ENCODE results near the gene FOXK1.

FOXK1 gene

GRCh38 chr7:4726566-4726965 is 44.5 kb downstream of the FOXK1 start:
- H3K4me1 ChIP-seq, result no peaks in the 10 kb centered on the region
- peaks cover 71% of the 10 kb centered on the region for H3K79me2 ChIP-seq
- no peak overlapping the region for H3K4me2 ChIP-seq (ENCODE audit: low read length)
- no peak for TF ChIP-seq CTCF (IDR thresholded peaks at IDR 0.05)
- H3K9ac ChIP-seq, result no peak overlapping the region
- no peaks in the 10 kb centered on the region for H3K9me3 ChIP-seq (ENCODE audit: control insufficient read depth, low read length)
- H3K4me3 ChIP-seq (ENCODE audit: low read depth, low read length), result no peak overlapping the region
- no peak overlapping the region for H2AFZ ChIP-seq
- H3K36me3 ChIP-seq (ENCODE audit: control insufficient read depth, insufficient read depth, low read length), result no peaks in the 10 kb centered on the region
- H3K27ac ChIP-seq, result no peak overlapping the region
- no peaks in the 10 kb centered on the region for H3K27me3 ChIP-seq (ENCODE audit: control insufficient read depth, insufficient read depth, low read length)

GRCh38 chr7:4727914-4728705 is 46.0 kb downstream of the FOXK1 start:
- no peak for TF ChIP-seq CTCF (IDR thresholded peaks at IDR 0.05)
- Histone ChIP-seq H3K36me3 (ENCODE audit: control insufficient read depth, insufficient read depth, low read length) (no peaks in the 10 kb centered on the region), H3K27me3 (ENCODE audit: control insufficient read depth, insufficient read depth, low read length) (no peaks in the 10 kb centered on the region), H3K4me3 (ENCODE audit: low read depth, low read length) (no peak overlapping the region), H3K4me1 (no peaks in the 10 kb centered on the region), H2AFZ (no peak overlapping the region), H3K27ac (no peak overlapping the region), H3K9me3 (ENCODE audit: control insufficient read depth, low read length) (no peaks in the 10 kb centered on the region), H3K79me2 (peaks cover 65% of the 10 kb centered on the region), H3K4me2 (ENCODE audit: low read length) (no peak overlapping the region), H3K9ac (no peak overlapping the region)

GRCh38 chr7:4729266-4729665 is 47.2 kb downstream of the FOXK1 start:
- Histone ChIP-seq H3K36me3 (ENCODE audit: control insufficient read depth, insufficient read depth, low read length) (no peaks in the 10 kb centered on the region), H3K27me3 (ENCODE audit: control insufficient read depth, insufficient read depth, low read length) (no peaks in the 10 kb centered on the region), H3K27ac (no peak overlapping the region)

DNA sequence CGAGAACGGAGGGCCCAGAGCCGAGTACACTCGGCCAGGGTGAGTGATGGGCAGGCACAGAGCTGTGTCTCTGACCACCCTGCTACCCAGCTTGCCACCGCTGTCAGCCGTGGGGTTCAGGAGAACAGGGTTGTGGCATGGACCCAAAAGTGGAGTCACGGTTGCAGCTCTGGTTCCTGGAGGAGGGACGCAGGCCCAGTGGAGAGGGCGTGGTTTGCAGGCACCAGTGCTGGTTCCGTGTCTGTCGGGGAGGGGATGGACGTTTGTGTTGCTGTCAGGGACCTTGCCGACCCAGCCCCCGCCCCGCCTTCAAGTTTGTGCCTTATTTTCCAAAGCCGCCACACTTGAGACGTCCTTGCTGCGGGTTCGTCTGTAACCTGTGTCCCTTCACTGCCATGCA is 48.2 kb downstream of the FOXK1 start:
- Histone ChIP-seq H3K27ac (no peak overlapping the region), H3K4me3 (ENCODE audit: low read depth, low read length) (no peak overlapping the region), H3K4me2 (ENCODE audit: low read length) (no peak overlapping the region), H3K79me2 (peaks cover 67% of the 10 kb centered on the region), H3K27me3 (ENCODE audit: control insufficient read depth, insufficient read depth, low read length) (no peaks in the 10 kb centered on the region), H3K9me3 (ENCODE audit: control insufficient read depth, low read length) (no peaks in the 10 kb centered on the region), H2AFZ (no peak overlapping the region), H3K4me1 (no peaks in the 10 kb centered on the region), H3K9ac (no peak overlapping the region), H3K36me3 (ENCODE audit: control insufficient read depth, insufficient read depth, low read length) (no peaks in the 10 kb centered on the region)
- TF ChIP-seq CTCF (IDR thresholded peaks at IDR 0.05), result no peak

More at GRCh38 chr7:4729266-4729665, 47.2 kb downstream of the FOXK1 start:
- peaks cover 66% of the 10 kb centered on the region for H3K79me2 ChIP-seq
- no peak overlapping the region for H2AFZ ChIP-seq
- no peak overlapping the region for H3K4me2 ChIP-seq (ENCODE audit: low read length)
- no peak overlapping the region for H3K9ac ChIP-seq
- H3K9me3 ChIP-seq (ENCODE audit: control insufficient read depth, low read length), result no peaks in the 10 kb centered on the region
- no peaks in the 10 kb centered on the region for H3K4me1 ChIP-seq
- no peak overlapping the region for H3K4me3 ChIP-seq (ENCODE audit: low read depth, low read length)
- no peak for TF ChIP-seq CTCF (IDR thresholded peaks at IDR 0.05)

DNA sequence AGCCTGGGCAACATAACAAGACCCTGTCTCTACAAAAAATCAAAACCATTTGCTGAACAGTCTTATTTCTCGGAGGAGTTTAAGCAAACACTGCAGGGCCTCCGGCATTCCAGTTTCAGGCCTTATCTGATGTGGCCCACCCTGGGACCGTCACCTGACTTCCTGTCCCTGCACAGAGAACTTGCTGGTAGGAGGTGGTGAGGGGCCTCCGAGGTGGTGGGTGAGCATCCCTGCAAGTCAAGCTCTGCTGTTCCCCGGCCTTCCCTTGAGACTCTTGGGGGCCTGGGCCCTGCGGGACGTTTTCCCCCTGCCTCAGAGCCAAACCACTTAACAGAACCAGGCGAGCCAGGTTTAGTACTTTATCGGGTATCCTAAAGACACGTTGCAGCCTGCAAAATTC is 48.9 kb downstream of the FOXK1 start:
- Histone ChIP-seq H3K27ac (no peak overlapping the region), H3K9ac (no peak overlapping the region), H3K79me2 (peaks cover 69% of the 10 kb centered on the region), H3K36me3 (ENCODE audit: control insufficient read depth, insufficient read depth, low read length) (no peaks in the 10 kb centered on the region), H3K4me3 (ENCODE audit: low read depth, low read length) (no peak overlapping the region), H3K4me2 (ENCODE audit: low read length) (no peak overlapping the region), H3K27me3 (ENCODE audit: control insufficient read depth, insufficient read depth, low read length) (no peaks in the 10 kb centered on the region), H3K9me3 (ENCODE audit: control insufficient read depth, low read length) (no peaks in the 10 kb centered on the region), H2AFZ (no peak overlapping the region), H3K4me1 (no peaks in the 10 kb centered on the region)
- TF ChIP-seq CTCF (IDR thresholded peaks at IDR 0.05), result no peak

Data from parathyroid adenoma (tissue), 2 donors.